SK-MEL-5 (cell line): ENCODE measurements around the gene TCF7L2. TPM values are rescaled to one million over a fixed set of nuclear protein-coding genes. Genes with fewer than 3 reads are reported as not detected.
"Not testable (repeated sequence)": the region's sequence is repeated elsewhere in the genome, so short reads cannot be mapped to it uniquely, and the experiment has no call there.

Experiments used
- DNase-seq: peaks from one replicate; pipeline ENCODE4 v3.0.0-alpha.2; 2016; ENCODE audit warnings: low read depth, low spot score
- in situ Hi-C: cut with HindIII; loops from 2 replicates; pipeline ENCODE4 v1.10.0; 2016; ENCODE audit warnings: low sequenced_read_pairs, high pct_unique_total_duplicates, low pct_unique_long_range_greater_than_20kb
- total RNA-seq: library from RNA; depleted of rRNA; stranded (reverse); fragments of >200 nt; shearing (Covaris generic); gene quantifications from 2 replicates; pipeline ENCODE4 v1.2.3, GENCODE V29; 2014

Gene TCF7L2
- total RNA-seq, 1 experiment from 2014 or later, result 2.6 TPM

- DNase-seq, result no peak
- in situ Hi-C loops, result no loop called here
Measured at GRCh38 chr10:113063043-113063967, 113.3 kb downstream of the TCF7L2 start.

DNA sequence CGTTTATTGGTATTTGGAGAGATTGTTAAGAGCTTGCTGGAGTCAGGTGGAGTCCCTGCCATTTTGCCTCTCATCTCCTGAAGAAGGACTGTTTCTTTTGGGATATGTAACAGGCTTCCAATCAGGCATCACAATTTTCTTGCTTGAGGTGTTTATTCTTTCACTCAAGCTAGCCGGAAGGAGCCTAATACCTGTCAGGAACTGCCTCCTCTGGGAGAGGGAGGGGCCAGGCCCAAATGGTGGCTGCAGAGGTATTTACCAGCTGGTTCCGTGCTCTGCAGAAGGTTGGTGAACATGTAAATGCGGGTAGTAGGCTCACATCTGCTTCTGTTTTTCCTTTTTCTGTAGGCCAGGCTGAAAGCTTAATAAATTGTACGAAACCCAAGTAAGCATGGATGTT lies 114.0 kb downstream of the TCF7L2 start:
- DNase-seq, result no peak
- in situ Hi-C loops, result no loop called here

DNA sequence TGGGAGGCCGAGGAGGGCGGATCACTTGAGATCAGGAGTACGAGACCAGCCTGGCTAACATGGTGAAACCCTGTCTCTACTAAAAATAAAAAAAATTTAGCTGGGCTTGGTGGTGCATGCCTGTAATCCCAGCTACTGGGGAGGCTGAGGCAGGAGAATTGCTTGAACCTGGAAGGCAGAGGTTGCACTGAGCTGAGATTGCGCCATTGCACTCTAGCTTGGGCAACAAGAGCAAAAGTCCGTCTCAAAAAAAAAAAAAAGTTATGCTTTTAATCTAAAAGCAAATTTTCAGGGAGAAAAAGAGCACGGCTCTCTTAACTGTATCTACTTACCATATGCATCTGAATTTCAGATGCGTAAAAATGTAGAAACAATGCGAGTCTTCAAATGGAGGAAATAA lies 116.1 kb downstream of the TCF7L2 start:
- in situ Hi-C loops, result not testable (repeated sequence)

DNA sequence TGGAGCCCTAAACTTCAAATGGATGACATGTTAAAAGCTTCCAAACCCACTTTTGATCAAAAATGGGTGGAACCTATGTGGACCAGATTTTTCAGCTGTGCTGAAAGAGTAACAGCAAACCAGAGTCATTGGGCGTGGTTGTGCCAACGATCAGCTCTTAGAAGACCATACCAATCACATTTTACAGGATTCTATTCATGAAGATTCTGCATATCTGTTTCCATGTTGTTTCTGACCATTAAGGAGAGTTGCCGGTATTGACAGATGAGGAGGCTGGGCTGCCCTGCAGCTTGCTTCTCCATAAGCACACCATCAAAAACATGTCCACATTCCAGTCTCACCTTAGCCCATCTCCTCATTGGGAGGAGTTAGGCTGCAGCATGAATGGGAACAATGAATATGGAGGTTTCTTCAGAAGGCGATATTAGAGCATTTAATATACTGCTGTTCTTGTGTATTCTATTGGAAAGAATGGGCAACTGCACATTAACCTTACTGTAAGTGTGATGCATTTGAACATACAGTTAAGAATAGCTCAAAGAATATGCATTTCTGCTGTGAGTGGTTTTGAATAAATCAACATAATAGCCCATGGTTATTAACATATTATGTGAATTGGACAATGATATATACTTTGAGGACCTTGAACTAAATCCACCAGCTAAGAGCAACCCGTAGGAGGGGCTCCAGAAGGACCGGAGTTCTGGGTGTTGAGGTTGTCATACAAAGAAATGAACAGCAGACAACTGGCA lies 116.7 kb downstream of the TCF7L2 start:
- in situ Hi-C loops, result no loop called here
- no peak for DNase-seq

More for the DNA sequence above, 116.1 kb downstream of the TCF7L2 start:
- DNase-seq, result not testable (repeated sequence)

DNA sequence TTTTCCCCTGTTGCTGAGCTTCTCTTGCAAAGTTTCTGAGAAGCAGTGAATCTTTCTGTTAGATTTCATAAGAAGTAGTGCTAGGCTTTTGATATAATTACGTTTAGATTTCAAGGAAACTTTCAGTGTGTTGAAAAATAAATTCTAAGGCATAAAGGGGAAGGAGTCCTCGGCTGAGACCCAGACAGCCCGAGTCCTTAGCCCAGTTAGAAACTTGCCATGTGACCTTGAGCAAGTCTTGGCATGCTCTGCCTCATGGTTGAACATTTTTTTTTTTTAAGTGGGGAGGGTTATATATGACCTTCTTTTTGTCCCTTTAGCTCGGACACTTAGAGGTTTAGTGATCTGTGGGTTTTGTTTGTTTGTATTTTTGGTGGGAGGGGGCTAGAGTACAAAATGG lies 117.5 kb downstream of the TCF7L2 start:
- in situ Hi-C loops, result no loop called here
- DNase-seq, result no peak

GRCh38 chr10:113068178-113068890 lies 118.3 kb downstream of the TCF7L2 start:
- no peak for DNase-seq
- in situ Hi-C loops, result no loop called here

DNA sequence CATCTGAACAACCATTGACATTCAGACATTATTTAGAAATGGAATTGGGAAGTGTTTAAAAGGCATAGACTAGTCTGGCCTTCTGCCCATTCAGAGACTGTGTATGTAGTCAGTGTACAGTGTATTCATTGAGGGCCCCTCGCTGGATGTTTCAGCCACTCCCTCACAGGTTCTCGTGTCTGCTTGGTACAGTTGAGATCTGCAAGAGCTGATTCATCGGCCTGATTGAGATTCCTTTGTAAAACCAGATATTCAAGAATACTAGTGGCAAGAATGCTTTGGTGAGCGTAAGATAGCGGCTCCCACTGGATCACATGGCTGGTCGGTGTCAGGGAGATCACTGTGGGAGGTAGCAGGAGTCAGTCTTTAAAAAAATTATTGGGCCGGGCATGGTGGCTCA lies 119.5 kb downstream of the TCF7L2 start:
- no peak for DNase-seq
- in situ Hi-C loops, result no loop called here

GRCh38 chr10:113071446-113071845 lies 121.4 kb downstream of the TCF7L2 start:
- in situ Hi-C loops, result no loop called here
- DNase-seq, result no peak

- in situ Hi-C loops, result no loop called here
- no peak for DNase-seq
Measured at GRCh38 chr10:113073549-113074189, 123.6 kb downstream of the TCF7L2 start.

DNA sequence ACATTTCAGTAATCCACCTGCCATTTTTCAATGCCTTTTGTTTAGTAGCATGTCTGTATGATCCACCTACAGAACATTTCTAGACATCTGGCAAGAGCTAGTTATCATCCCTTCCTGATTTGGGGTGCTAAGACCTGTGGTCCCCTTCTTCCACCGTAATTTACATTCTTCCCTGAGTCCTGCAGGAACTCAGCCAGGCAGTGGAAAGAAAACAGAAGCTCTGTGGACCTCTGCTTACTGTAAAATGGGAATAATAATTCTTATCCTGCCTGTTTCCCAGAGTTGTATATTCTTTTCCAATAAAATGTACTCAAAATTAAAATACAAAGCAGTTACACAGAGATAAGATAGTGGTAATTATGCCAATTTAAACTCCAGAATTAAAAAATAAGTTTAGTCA lies 126.9 kb downstream of the TCF7L2 start:
- in situ Hi-C loops, result no loop called here
- DNase-seq, result no peak

DNA sequence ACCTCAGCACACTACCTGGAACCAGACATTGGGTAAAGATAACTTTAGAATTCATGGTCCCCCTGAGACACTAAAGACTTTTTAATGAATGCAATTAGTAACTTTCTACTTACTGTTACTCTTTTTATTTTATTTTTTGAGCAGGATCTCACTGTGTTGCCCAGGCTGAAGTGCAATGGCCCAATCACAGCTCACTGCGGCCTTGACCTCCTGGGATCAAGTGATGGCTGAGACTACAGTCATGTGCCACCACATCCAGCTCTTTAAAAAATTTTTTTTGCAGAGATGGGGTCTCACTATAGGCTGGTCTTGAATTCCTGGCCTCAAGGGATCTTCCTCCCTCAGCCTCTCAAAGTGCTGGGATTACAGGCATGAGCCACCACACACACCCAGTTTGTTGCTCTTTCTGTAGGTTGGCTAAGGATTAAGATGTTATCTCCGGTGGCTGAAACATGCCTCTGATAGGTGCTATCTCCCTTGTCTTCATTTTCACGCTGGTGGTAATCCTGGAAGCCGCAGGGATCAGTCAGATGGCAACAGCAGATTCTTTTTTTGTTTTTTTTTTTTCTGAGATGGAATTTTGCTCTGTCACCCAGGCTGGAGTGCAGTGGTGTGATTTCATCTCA lies 128.3 kb downstream of the TCF7L2 start:
- in situ Hi-C loops, result no loop called here
- no peak for DNase-seq

- DNase-seq, result no peak
- in situ Hi-C loops, result no loop called here
Measured at GRCh38 chr10:113080061-113080924, 130.2 kb downstream of the TCF7L2 start.

DNA sequence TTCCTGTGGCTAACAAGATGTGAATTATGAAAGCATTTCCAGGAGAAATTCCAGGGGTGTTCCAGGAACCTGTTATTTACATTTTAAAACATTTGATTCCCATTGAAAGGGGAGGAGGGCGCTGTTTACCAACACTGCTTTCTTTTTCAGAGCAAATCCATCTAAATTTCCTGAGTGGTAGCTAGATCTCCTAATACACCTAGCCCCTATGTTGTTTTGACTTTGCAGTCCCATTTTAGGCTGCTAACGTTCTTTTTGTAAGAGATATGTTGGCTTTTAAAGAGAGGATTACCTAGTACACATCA lies 130.8 kb downstream of the TCF7L2 start:
- DNase-seq, result no peak
- in situ Hi-C loops, result no loop called here

DNA sequence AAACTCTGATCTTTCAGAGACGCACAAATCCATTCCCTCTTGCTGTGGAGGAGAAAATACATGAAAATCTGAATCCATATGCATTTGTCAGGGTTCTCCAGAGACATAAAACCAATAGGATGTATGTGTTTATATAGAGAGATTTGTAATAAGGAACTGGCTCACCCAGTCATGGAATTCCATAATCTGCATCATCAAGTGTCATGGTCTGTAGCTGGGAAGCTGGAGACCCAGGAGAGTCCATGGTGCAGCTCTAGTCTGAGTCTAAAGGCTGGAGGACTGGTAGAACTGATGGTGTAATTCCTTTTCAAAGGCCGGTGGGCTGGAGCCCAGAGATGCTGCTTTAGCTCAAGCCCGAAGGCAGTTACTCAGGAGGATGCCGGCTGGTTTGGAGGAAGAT lies 134.0 kb downstream of the TCF7L2 start:
- no peak for DNase-seq
- in situ Hi-C loops, result no loop called here

- in situ Hi-C loops, result no loop called here
- DNase-seq, result no peak
Measured at GRCh38 chr10:113085776-113086175, 135.7 kb downstream of the TCF7L2 start.

DNA sequence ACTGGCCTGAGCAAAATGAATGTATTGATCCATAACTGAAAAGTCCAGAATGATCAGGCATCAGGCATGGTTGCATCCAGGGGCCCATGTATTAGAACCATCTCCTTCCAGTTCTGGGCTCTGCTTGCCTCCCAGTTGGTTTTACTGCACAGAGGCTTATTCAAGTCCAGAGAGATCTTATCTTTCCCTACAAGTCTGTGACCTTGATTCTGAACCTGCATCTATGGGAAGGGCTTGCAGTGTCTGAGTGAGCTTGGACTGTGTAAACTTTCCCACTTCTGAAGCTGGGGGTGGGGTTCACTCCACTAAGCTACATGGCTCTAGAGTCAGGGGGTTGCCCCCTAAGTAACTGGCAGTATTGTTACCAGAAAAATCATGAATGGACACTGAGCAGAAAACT lies 136.2 kb downstream of the TCF7L2 start:
- in situ Hi-C loops, result no loop called here
- no peak for DNase-seq
